Smooth muscle cell (in vitro differentiated cells): Measurements from ENCODE around the gene PITX1. TPM values are rescaled to one million over a fixed set of nuclear protein-coding genes. Genes with fewer than 3 reads are reported as not detected.
A peak's percentile ranks its signal among the peaks of the same experiment; 100 is the strongest.

Experiments
- DNase-seq: peaks from one replicate; lab custom pipeline; 2025; ENCODE audit not compliant: unreplicated experiment; lab: John Stamatoyannopoulos, UW
- H2AFZ ChIP-seq: fragments of 200-600 bp; sonication (generic); 2 replicates; pipeline ENCODE4 v1.6.0; 2016; ENCODE audit warnings: antibody characterized with exemption, low read depth, mild to moderate bottlenecking
- H3F3A ChIP-seq: fragments of 200-600 bp; sonication (generic); 2 replicates; pipeline ENCODE4 v1.6.0; 2017; ENCODE audit warnings: antibody characterized with exemption, low read depth
- H3K27ac ChIP-seq: fragments of 200-600 bp; sonication (generic); 2 replicates; pipeline ENCODE4 v1.5.1; 2016; ENCODE audit warnings: low read depth, mild to moderate bottlenecking
- H3K27me3 ChIP-seq: fragments of 200-600 bp; sonication (generic); 2 replicates; pipeline ENCODE4 v1.6.1; 2016; ENCODE audit warnings: low read depth, mild to moderate bottlenecking
- H3K36me3 ChIP-seq: fragments of 200-600 bp; sonication (generic); 2 replicates; pipeline ENCODE4 v1.5.1; 2016; ENCODE audit warnings: low read depth
- H3K4me1 ChIP-seq: fragments of 200-600 bp; sonication (generic); 2 replicates; pipeline ENCODE4 v1.5.1; 2016; ENCODE audit warnings: low read depth
- H3K4me2 ChIP-seq: fragments of 200-600 bp; sonication (generic); 2 replicates; pipeline ENCODE4 v1.6.0; 2016; ENCODE audit warnings: mild to moderate bottlenecking
- H3K4me3 ChIP-seq: fragments of 200-600 bp; sonication (generic); 2 replicates; pipeline ENCODE4 v1.5.1; 2016; ENCODE audit warnings: mild to moderate bottlenecking
- H3K79me2 ChIP-seq: fragments of 200-600 bp; sonication (generic); 2 replicates; pipeline ENCODE4 v1.6.0; 2016; ENCODE audit warnings: low read depth, mild to moderate bottlenecking
- H3K9ac ChIP-seq: fragments of 200-600 bp; sonication (generic); 2 replicates; pipeline ENCODE4 v1.6.0; 2016; ENCODE audit warnings: low read depth
- H3K9me3 ChIP-seq: fragments of 200-600 bp; sonication (generic); replicated peaks from 2 replicates; pipeline ENCODE4 v1.5.1; 2016; ENCODE audit warnings: low read depth
- H4K20me1 ChIP-seq: fragments of 200-600 bp; sonication (generic); 2 replicates; pipeline ENCODE4 v1.6.0; 2016; ENCODE audit warnings: low read depth
- WGBS: methylation state at CpG from one replicate; pipeline ENCODE4 v1.1.7; 2016; ENCODE audit warnings: low lambda C conversion rate; 5-methylcytosine and 5-hydroxymethylcytosine counted together
- polyA plus RNA-seq: library from polyadenylated mRNA; unstranded; fragments of >200 nt; fragmentation: Nextera tagmentation; extraction: Ambion mirVana; gene quantifications from 2 replicates; pipeline ENCODE4 v1.2.1, GENCODE V29; 2016
- total RNA-seq: library from RNA; depleted of rRNA; stranded (reverse); fragments of >200 nt; gene quantifications from 2 replicates; pipeline ENCODE4 v1.2.3, GENCODE V29; 2014
- TF ChIP-seq, protein P1 (sequence below): fragments of 200-600 bp; sonication (generic); IDR thresholded peaks from 2 replicates; pipeline ENCODE4 v1.5.1; 2017; ENCODE audit warnings: borderline replicate concordance, mild to moderate bottlenecking, antibody characterized with exemption; ENCODE audit not compliant: insufficient read depth, poor library complexity, severe bottlenecking

PITX1 gene
- total and polyA plus RNA-seq, 2 experiments from 2014 or later, result 161 to 473 TPM

DNA sequence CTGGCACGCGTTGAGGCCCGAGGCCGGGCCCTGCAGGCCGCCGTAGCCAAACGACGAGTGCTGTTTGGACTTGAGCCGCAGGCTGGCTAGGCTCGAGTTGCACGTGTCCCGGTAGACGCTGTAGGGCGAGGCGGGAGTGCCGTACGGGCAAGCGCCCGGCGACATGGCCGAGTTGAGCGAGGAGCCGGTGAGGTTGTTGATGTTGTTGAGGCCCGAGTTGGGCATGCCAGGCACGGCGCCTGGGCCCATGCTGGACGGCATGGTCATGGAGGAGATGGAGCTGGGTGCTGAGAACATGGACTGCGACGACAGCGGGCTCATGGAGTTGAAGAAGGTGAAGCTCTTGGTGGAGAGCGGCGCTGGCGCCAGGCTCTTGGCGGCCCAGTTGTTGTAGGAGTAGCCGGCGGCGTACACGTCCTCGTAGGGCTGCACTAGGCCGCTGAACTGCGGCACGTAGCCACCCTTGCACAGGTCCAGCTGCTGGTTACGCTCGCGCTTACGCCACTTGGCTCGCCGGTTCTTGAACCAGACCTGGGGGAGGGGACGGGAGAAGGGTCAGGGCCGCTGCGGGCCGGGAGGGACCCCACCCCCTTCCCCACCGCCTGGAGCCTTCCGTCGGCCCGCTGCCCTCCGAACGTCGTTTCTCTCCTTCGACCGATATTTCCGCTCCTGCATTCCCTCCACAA, 5.1 kb downstream of the PITX1 start:
- Histone ChIP-seq H4K20me1 (peaks cover 76% of the 10 kb centered on the region), H3K4me1 (peaks cover 19% of the 10 kb centered on the region), H3K79me2 (peaks cover 97% of the 10 kb centered on the region), H3K36me3 (no peaks in the 10 kb centered on the region), H3F3A (peaks cover 15% of the 10 kb centered on the region), H3K9me3 (no peaks in the 10 kb centered on the region), H2AFZ (no peak overlapping the region), H3K4me2 (peak overlapping the region; percentile 98), H3K9ac (peak overlapping the region; percentile 86), H3K27me3 (peaks cover 18% of the 10 kb centered on the region), H3K4me3 (peak overlapping the region; percentile 88), H3K27ac (peak overlapping the region; percentile 84)
- TF ChIP-seq, protein P1, sequence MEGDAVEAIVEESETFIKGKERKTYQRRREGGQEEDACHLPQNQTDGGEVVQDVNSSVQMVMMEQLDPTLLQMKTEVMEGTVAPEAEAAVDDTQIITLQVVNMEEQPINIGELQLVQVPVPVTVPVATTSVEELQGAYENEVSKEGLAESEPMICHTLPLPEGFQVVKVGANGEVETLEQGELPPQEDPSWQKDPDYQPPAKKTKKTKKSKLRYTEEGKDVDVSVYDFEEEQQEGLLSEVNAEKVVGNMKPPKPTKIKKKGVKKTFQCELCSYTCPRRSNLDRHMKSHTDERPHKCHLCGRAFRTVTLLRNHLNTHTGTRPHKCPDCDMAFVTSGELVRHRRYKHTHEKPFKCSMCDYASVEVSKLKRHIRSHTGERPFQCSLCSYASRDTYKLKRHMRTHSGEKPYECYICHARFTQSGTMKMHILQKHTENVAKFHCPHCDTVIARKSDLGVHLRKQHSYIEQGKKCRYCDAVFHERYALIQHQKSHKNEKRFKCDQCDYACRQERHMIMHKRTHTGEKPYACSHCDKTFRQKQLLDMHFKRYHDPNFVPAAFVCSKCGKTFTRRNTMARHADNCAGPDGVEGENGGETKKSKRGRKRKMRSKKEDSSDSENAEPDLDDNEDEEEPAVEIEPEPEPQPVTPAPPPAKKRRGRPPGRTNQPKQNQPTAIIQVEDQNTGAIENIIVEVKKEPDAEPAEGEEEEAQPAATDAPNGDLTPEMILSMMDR, result no peak
- DNase-seq, result no peak
- 15% methylated on average over 40 of the region's 62 CpGs for WGBS

DNA sequence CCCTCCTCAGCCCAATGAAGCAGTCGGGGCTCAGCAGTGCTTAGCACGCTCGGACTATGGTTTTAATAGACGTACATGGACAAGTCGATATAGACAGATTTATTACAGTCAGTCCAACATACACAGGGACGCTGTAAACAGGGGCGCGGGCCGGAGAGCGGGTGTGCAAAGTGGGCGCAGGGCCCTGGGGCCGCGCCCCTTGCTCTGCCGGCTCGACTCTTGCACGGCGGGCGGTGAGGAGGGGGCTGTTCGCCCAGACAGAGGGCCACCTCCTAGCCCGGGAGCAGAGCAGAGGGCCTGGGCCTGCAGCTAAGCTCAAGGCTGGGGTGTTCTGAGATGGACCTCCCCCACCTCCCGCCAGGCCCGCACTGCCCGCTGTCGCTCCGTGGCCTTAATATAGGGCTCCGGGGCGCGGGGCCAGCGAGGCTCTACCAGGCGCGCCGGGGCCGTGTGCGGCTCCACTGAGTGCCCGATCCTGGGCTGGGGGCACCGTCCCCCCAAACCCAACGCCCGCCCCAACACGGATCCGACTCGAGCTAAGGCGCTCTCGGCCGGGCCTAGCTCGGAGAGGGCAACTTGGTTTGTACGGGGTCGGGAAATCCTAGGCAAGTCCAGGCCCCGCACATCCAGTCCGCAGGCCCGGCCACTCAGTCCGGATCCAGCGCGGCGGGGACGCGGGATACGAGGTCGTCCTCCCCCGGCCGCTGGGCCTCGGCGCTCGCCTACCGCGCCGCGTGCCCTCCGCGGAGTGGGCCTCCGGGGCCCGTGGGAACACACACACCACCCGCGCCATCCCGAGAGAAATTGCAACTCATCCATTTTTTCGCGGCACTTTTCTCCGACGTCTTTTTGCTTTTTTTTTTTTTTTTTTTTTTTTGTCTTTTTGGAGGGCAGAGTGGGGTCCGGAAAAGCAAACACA, 6.1 kb downstream of the PITX1 start:
- Histone ChIP-seq H3K27ac (peak overlapping the region; percentile 84), H4K20me1 (peaks cover 69% of the 10 kb centered on the region), H3K9ac (peak overlapping the region; percentile 64), H3F3A (peaks cover 15% of the 10 kb centered on the region), H3K4me1 (peaks cover 19% of the 10 kb centered on the region), H3K79me2 (peaks cover 99% of the 10 kb centered on the region), H3K9me3 (no peaks in the 10 kb centered on the region), H2AFZ (no peak overlapping the region), H3K4me2 (peak overlapping the region; percentile 98), H3K27me3 (peaks cover 18% of the 10 kb centered on the region), H3K36me3 (no peaks in the 10 kb centered on the region), H3K4me3 (peak overlapping the region; percentile 88)
- TF ChIP-seq, protein P1, result no peak
- no peak for DNase-seq
- WGBS, result 24% methylated on average over 71 of the region's 79 CpGs

DNA sequence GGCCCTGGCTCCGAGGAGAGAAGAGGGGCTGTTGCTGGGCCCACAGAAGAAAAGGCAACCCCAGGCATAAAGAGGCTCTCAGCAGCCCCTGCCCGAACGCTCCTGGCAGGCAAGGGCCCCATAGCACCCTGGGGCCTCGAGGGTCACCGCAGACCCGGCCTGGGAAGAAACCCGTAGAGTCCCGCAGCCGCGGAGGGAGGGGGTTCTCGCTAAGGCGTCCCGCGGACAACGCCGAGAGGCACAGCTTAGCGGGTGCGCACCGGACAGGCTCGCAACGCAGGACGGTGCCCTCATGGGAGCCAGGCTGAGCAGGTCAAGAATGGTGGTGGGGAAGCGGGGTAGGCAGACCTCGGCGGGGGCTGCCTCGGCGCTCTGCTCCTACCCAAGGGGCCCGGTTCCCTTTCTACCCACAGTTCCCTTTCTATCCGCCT, 6.7 kb downstream of the PITX1 start:
- H3K79me2 ChIP-seq, result peaks cover 99% of the 10 kb centered on the region
- H3K27ac ChIP-seq, result peak overlapping the region; percentile 84
- H3K9me3 ChIP-seq, result no peaks in the 10 kb centered on the region
- peak overlapping the region; percentile 88 for H3K4me3 ChIP-seq
- H2AFZ ChIP-seq, result no peak overlapping the region
- peaks cover 19% of the 10 kb centered on the region for H3K4me1 ChIP-seq
- peaks cover 18% of the 10 kb centered on the region for H3K27me3 ChIP-seq
- H3K4me2 ChIP-seq, result peak overlapping the region; percentile 98
- WGBS, result 20% methylated on average over 29 of the region's 29 CpGs
- peaks cover 62% of the 10 kb centered on the region for H4K20me1 ChIP-seq
- no peak for DNase-seq
- H3K9ac ChIP-seq, result peak overlapping the region; percentile 64
- no peaks in the 10 kb centered on the region for H3K36me3 ChIP-seq
- H3F3A ChIP-seq, result peaks cover 15% of the 10 kb centered on the region
- TF ChIP-seq, protein P1, result no peak
